ENCODE data around the gene TMCC2. TPM values are rescaled to one million over a fixed set of nuclear protein-coding genes. Genes with fewer than 3 reads are reported as not detected.

The TMCC2 gene
- total RNA-seq, 4 donors from 2014 or later, result 2.4 to 6.1 (median 5.3) TPM

DNA sequence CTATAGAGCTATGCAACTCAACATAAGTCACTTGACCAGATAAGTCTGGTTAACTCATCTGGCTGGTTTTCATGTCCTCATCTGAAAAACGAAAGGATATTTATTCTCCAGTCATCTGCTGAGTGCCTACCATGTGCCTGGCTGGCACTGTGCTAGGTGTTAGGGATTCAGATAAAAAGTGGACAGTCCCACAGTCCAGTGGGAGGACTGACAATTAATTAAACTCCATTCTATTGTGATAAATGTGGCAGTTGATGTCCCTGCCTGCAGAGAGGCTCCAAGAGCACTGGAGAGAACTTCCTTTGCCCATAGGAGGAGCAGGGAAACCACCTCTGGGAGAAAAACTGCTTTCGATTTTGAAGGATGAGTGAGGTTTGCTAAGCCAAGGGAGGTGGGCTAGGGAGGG, 88.4 kb downstream of the TMCC2 start:
- H3K4me1 ChIP-seq, result no peaks in the 10 kb centered on the region
- intact Hi-C loops (cut with DNase I; ENCODE audit: low total_unique reads), result no loop called here
- TF ChIP-seq, protein P1, sequence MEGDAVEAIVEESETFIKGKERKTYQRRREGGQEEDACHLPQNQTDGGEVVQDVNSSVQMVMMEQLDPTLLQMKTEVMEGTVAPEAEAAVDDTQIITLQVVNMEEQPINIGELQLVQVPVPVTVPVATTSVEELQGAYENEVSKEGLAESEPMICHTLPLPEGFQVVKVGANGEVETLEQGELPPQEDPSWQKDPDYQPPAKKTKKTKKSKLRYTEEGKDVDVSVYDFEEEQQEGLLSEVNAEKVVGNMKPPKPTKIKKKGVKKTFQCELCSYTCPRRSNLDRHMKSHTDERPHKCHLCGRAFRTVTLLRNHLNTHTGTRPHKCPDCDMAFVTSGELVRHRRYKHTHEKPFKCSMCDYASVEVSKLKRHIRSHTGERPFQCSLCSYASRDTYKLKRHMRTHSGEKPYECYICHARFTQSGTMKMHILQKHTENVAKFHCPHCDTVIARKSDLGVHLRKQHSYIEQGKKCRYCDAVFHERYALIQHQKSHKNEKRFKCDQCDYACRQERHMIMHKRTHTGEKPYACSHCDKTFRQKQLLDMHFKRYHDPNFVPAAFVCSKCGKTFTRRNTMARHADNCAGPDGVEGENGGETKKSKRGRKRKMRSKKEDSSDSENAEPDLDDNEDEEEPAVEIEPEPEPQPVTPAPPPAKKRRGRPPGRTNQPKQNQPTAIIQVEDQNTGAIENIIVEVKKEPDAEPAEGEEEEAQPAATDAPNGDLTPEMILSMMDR (IDR thresholded peaks at IDR 0.05), result no peak
- TF ChIP-seq POLR2A (IDR thresholded peaks at IDR 0.05), result no peak
- H3K9me3 ChIP-seq, result no peaks in the 10 kb centered on the region
- H3K27ac ChIP-seq, result no peak overlapping the region
- DNase-seq, result no peak
- no peaks in the 10 kb centered on the region for H3K27me3 ChIP-seq
- no peaks in the 10 kb centered on the region for H3K36me3 ChIP-seq
- H3K4me3 ChIP-seq, result no peak overlapping the region

DNA sequence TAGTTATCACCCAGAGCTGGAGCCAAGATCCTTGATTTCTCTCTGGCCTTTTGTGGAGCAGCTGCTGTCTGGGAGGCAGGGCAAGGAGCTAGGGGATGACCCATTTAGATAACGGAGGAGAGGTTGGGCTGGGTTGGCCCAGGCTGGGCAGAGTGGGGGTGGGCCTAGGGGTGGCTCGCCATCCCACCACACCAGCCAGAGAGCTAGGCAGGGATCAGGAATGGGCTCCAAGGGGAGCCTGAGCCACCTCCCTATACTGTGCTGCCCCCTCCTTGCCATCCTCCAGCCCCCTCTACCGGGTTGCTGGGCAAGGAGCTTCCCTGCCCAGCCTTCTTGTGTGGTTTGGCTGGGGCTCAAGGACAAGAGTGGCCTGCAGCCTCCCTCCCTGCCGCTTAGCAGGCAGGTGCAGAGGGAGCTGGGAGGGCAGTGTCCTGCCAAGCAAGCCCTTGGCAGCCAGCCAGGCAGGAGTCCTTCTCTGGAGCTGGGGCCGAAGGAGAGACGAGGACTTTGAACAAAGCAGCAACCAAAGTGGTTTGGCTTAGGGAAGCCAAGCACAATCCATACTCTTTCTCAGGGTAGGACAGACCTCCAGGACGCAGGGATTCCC, 89.7 kb downstream of the TMCC2 start:
- no peaks in the 10 kb centered on the region for H3K27me3 ChIP-seq
- H3K27ac ChIP-seq, result no peak overlapping the region
- TF ChIP-seq POLR2A (IDR thresholded peaks at IDR 0.05), result no peak
- TF ChIP-seq, protein P1 (IDR thresholded peaks at IDR 0.05), result no peak
- no peaks in the 10 kb centered on the region for H3K9me3 ChIP-seq
- no peaks in the 10 kb centered on the region for H3K4me1 ChIP-seq
- DNase-seq, result peak; percentile 39 to 42
- no peaks in the 10 kb centered on the region for H3K36me3 ChIP-seq
- H3K4me3 ChIP-seq, result no peak overlapping the region
- intact Hi-C loops (cut with DNase I; ENCODE audit: low total_unique reads), result no loop called here

- H3K36me3 ChIP-seq, result no peaks in the 10 kb centered on the region
- no peaks in the 10 kb centered on the region for H3K27me3 ChIP-seq
- no peak for DNase-seq
- no peaks in the 10 kb centered on the region for H3K4me1 ChIP-seq
- H3K27ac ChIP-seq, result no peak overlapping the region
- no peak for TF ChIP-seq POLR2A (IDR thresholded peaks at IDR 0.05)
- TF ChIP-seq, protein P1 (IDR thresholded peaks at IDR 0.05), result no peak
- H3K9me3 ChIP-seq, result no peaks in the 10 kb centered on the region
- H3K4me3 ChIP-seq, result no peak overlapping the region
- intact Hi-C loops (cut with DNase I; ENCODE audit: low total_unique reads), result no loop called here
Observed at GRCh38 chr1:205318231-205318991, 90.7 kb downstream of the TMCC2 start.

GRCh38 chr1:205319081-205320018, 91.6 kb downstream of the TMCC2 start:
- H3K9me3 ChIP-seq, result no peaks in the 10 kb centered on the region
- no peaks in the 10 kb centered on the region for H3K27me3 ChIP-seq
- intact Hi-C loops (cut with DNase I; ENCODE audit: low total_unique reads), result no loop called here
- H3K4me1 ChIP-seq, result no peaks in the 10 kb centered on the region
- no peak overlapping the region for H3K4me3 ChIP-seq
- DNase-seq, result peak; percentile 27 to 65
- H3K36me3 ChIP-seq, result no peaks in the 10 kb centered on the region
- H3K27ac ChIP-seq, result no peak overlapping the region
- TF ChIP-seq POLR2A (IDR thresholded peaks at IDR 0.05), result no peak
- TF ChIP-seq, protein P1 (IDR thresholded peaks at IDR 0.05), result no peak

Measured in uterus (tissue), 4 donors.